ENCODE data around the gene PEX14.

GRCh38 chr1:10472220-10473144 lies 2.3 kb upstream of the PEX14 start, which contains the start of gene DFFA:
- TF ChIP-seq SUZ12 (IDR thresholded peaks at IDR 0.05; ENCODE audit: extremely low read depth, insufficient read depth, insufficient read length) (no peak), YY1 (IDR thresholded peaks at IDR 0.05; ENCODE audit: insufficient read depth, insufficient read length) (no peak)

All from NT2/D1 (cell line).